ENCODE measurements around the gene AKAP6.
A peak's percentile ranks its signal among the peaks of the same experiment; 100 is the strongest.

The AKAP6 gene

GRCh38 chr14:32407130-32407529 lies 78.0 kb downstream of the AKAP6 start:
- TF ChIP-seq, protein P1, sequence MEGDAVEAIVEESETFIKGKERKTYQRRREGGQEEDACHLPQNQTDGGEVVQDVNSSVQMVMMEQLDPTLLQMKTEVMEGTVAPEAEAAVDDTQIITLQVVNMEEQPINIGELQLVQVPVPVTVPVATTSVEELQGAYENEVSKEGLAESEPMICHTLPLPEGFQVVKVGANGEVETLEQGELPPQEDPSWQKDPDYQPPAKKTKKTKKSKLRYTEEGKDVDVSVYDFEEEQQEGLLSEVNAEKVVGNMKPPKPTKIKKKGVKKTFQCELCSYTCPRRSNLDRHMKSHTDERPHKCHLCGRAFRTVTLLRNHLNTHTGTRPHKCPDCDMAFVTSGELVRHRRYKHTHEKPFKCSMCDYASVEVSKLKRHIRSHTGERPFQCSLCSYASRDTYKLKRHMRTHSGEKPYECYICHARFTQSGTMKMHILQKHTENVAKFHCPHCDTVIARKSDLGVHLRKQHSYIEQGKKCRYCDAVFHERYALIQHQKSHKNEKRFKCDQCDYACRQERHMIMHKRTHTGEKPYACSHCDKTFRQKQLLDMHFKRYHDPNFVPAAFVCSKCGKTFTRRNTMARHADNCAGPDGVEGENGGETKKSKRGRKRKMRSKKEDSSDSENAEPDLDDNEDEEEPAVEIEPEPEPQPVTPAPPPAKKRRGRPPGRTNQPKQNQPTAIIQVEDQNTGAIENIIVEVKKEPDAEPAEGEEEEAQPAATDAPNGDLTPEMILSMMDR (IDR thresholded peaks at IDR 0.05; ENCODE audit: unreplicated experiment in 3 of 3), result no peak
- no peaks in the 10 kb centered on the region for H3K9me3 Mint-ChIP-seq
- peaks cover 34% of the 10 kb centered on the region for H3K4me1 Mint-ChIP-seq
- H3K27me3 Mint-ChIP-seq (ENCODE audit: low read depth), result peaks cover 12% of the 10 kb centered on the region
- peak overlapping the region in 1 of 3 experiments; percentile 41 for H3K27ac Mint-ChIP-seq
- no peaks in the 10 kb centered on the region for H3K36me3 Mint-ChIP-seq (ENCODE audit: low read depth)
- H3K4me3 Mint-ChIP-seq, result no peak overlapping the region

GRCh38 chr14:32408018-32408417 lies 78.9 kb downstream of the AKAP6 start:
- no peak overlapping the region for H3K4me3 Mint-ChIP-seq
- TF ChIP-seq, protein P1 (IDR thresholded peaks at IDR 0.05; ENCODE audit: unreplicated experiment in 3 of 3), result no peak
- peak overlapping the region; percentile 41 to 46 (median 45) for H3K27ac Mint-ChIP-seq
- H3K4me1 Mint-ChIP-seq, result peaks cover 34% of the 10 kb centered on the region
- H3K36me3 Mint-ChIP-seq (ENCODE audit: low read depth), result no peaks in the 10 kb centered on the region
- H3K9me3 Mint-ChIP-seq, result no peaks in the 10 kb centered on the region
- peaks cover 12% of the 10 kb centered on the region for H3K27me3 Mint-ChIP-seq (ENCODE audit: low read depth)

GRCh38 chr14:32412103-32412502 lies 83.0 kb downstream of the AKAP6 start:
- no peak overlapping the region for H3K4me3 Mint-ChIP-seq
- peaks cover 11% of the 10 kb centered on the region for H3K27me3 Mint-ChIP-seq (ENCODE audit: low read depth)
- TF ChIP-seq, protein P1 (IDR thresholded peaks at IDR 0.05; ENCODE audit: unreplicated experiment in 3 of 3), result no peak
- no peak overlapping the region for H3K27ac Mint-ChIP-seq
- no peaks in the 10 kb centered on the region for H3K36me3 Mint-ChIP-seq (ENCODE audit: low read depth)
- no peaks in the 10 kb centered on the region for H3K9me3 Mint-ChIP-seq
- peaks cover 15% of the 10 kb centered on the region for H3K4me1 Mint-ChIP-seq

DNA sequence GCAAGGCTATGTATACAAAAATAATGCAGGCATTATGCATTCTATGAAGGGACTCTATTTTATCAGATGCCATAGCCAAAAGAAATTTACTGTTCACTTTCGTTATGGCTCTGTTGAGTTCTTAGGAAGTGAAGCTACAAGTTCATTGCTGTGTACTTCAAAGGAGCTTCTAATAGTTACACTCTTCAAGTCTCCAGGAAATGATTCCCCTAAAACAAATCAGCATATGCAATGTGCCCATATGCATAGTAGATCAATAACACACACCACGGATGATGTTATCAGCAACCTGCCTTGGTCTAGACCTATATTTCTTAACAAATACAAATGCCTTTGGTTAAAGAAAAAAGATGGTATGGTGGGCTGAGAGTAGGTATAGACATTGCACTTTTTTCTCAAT lies 83.4 kb downstream of the AKAP6 start:
- TF ChIP-seq, protein P1 (IDR thresholded peaks at IDR 0.05; ENCODE audit: unreplicated experiment in 3 of 3), result no peak
- H3K9me3 Mint-ChIP-seq, result no peaks in the 10 kb centered on the region
- no peak overlapping the region for H3K27ac Mint-ChIP-seq
- no peaks in the 10 kb centered on the region for H3K36me3 Mint-ChIP-seq (ENCODE audit: low read depth)
- H3K27me3 Mint-ChIP-seq (ENCODE audit: low read depth), result peaks cover 11% of the 10 kb centered on the region
- H3K4me1 Mint-ChIP-seq, result peaks cover 10% of the 10 kb centered on the region
- no peak overlapping the region for H3K4me3 Mint-ChIP-seq

- Mint-ChIP-seq H3K4me1 (peaks cover 12% of the 10 kb centered on the region), H3K9me3 (no peaks in the 10 kb centered on the region), H3K4me3 (no peak overlapping the region), H3K27ac (no peak overlapping the region), H3K27me3 (ENCODE audit: low read depth) (peaks cover 7% of the 10 kb centered on the region), H3K36me3 (ENCODE audit: low read depth) (no peaks in the 10 kb centered on the region)
- TF ChIP-seq, protein P1 (IDR thresholded peaks at IDR 0.05; ENCODE audit: unreplicated experiment in 3 of 3), result no peak
These were observed 85.0 kb downstream of the AKAP6 start for GRCh38 chr14:32413967-32414640.

DNA sequence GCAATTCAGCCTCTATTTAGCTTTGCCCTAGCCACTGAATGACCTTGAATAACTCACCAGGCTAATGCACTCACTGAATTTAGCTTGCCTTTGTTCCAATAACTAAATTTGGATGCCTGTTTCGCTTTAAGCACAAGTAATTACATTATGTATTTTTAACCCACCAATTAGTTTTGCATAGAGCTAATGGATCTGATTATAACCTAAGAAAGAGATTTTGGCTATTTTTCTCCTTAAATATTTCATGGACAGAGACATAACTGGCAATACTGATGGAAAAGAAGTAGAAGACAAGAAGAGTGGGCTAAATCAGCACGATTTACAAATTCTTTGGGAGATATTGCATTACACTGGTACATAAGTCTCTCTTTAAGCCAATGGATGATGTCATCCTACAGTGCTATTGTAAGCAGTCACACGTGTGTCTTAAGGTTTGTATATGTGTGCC lies 85.7 kb downstream of the AKAP6 start:
- Mint-ChIP-seq H3K36me3 (ENCODE audit: low read depth) (no peaks in the 10 kb centered on the region), H3K9me3 (no peaks in the 10 kb centered on the region), H3K4me3 (no peak overlapping the region), H3K27me3 (ENCODE audit: low read depth) (peaks cover 7% of the 10 kb centered on the region), H3K4me1 (peaks cover 16% of the 10 kb centered on the region), H3K27ac (peak overlapping the region in 1 of 3 experiments; percentile 15)
- TF ChIP-seq, protein P1 (IDR thresholded peaks at IDR 0.05; ENCODE audit: unreplicated experiment in 3 of 3), result no peak
